OCI-M2 (cell line): ENCODE measurements around the gene SLC30A7.
"Not testable (repeated sequence)": the region's sequence is repeated elsewhere in the genome, so short reads cannot be mapped to it uniquely, and the experiment has no call there.

ENCODE experiments used
- DNase-seq: peaks from one replicate; lab custom pipeline; 2025; ENCODE audit not compliant: unreplicated experiment; lab: John Stamatoyannopoulos, UW

The SLC30A7 gene

GRCh38 chr1:100936194-100936967 is 40.5 kb downstream of the SLC30A7 start:
- DNase-seq = no peak

GRCh38 chr1:100941098-100941527 is 45.2 kb downstream of the SLC30A7 start:
- DNase-seq = no peak

GRCh38 chr1:100941580-100942216 is 45.8 kb downstream of the SLC30A7 start:
- DNase-seq = no peak

- DNase-seq = no peak
These were observed 46.6 kb downstream of the SLC30A7 start for GRCh38 chr1:100942304-100943046.

GRCh38 chr1:100943533-100943932 is 47.6 kb downstream of the SLC30A7 start:
- DNase-seq = no peak

- DNase-seq = not testable (repeated sequence)
These were observed 50.2 kb downstream of the SLC30A7 start for GRCh38 chr1:100946064-100946463.

- DNase-seq = not testable (repeated sequence)
These were observed 51.9 kb downstream of the SLC30A7 start for GRCh38 chr1:100947816-100948215.

GRCh38 chr1:100948721-100949405 is 53.0 kb downstream of the SLC30A7 start:
- not testable (repeated sequence) for DNase-seq

- not testable (repeated sequence) for DNase-seq
These were observed 53.7 kb downstream of the SLC30A7 start for GRCh38 chr1:100949515-100950158.

GRCh38 chr1:100950337-100950736 is 54.4 kb downstream of the SLC30A7 start:
- DNase-seq = no peak

GRCh38 chr1:100950781-100951180 is 54.9 kb downstream of the SLC30A7 start:
- no peak for DNase-seq

- no peak for DNase-seq
These were observed 56.3 kb downstream of the SLC30A7 start for GRCh38 chr1:100952104-100952745.

GRCh38 chr1:100952970-100953369 is 57.1 kb downstream of the SLC30A7 start:
- DNase-seq = not testable (repeated sequence)

- DNase-seq = no peak
These were observed 58.3 kb downstream of the SLC30A7 start for GRCh38 chr1:100953960-100954730.

- no peak for DNase-seq
These were observed 59.4 kb downstream of the SLC30A7 start for GRCh38 chr1:100955322-100955721.

- no peak for DNase-seq
These were observed 63.7 kb downstream of the SLC30A7 start for GRCh38 chr1:100959502-100960060.

GRCh38 chr1:100960098-100960497 is 64.2 kb downstream of the SLC30A7 start:
- no peak for DNase-seq

GRCh38 chr1:100968621-100969020 is 72.7 kb downstream of the SLC30A7 start:
- no peak for DNase-seq

- no peak for DNase-seq
These were observed 73.4 kb downstream of the SLC30A7 start for GRCh38 chr1:100969327-100969726.
